Epithelial cell of proximal tubule (primary cell): ENCODE results near the gene CCNT2. TPM values are rescaled to one million over a fixed set of nuclear protein-coding genes. Genes with fewer than 3 reads are reported as not detected.
"Not testable (repeated sequence)": the region's sequence is repeated elsewhere in the genome, so short reads cannot be mapped to it uniquely, and the experiment has no call there.

Source experiments
- DNase-seq: peaks from one replicate; pipeline ENCODE4 v3.0.0-alpha.2; 2011; ENCODE audit warnings: low read depth
- H3K4me3 ChIP-seq: 2 replicates; pipeline ENCODE4 v1.5.1; 2011; ENCODE audit warnings: low read depth, mild to moderate bottlenecking, low read length
- total RNA-seq: library from RNA; depleted of rRNA; stranded (reverse); fragments of >200 nt; gene quantifications from 2 replicates; pipeline ENCODE4 v1.2.3, GENCODE V29; 2015
- TF ChIP-seq, protein P1 (sequence below): conservative IDR thresholded peaks from 2 replicates; pipeline ENCODE4 v1.5.1; 2012; ENCODE audit warnings: low read depth, mild to moderate bottlenecking, low read length

The CCNT2 gene
- total RNA-seq, 1 donor from 2014 or later = 18.5 TPM

DNA sequence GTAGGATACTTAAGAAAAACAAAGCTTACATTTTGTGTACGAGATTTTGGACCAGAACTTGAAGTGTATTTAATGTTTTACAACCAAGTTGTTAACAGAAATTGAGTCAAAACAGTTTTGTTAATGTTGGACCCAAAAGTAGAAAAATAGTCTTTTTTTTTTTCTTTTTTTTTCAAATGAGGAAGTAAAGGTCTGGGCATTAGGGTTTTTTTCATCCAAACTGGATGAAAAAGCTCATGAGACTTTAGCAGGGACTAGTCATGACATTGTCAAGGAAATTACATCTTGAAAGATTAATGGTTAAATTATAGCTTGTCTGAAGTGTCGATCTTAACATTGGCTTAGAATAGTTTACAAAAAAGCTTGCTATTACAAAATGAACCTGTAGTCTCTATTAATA is 32.3 kb downstream of the CCNT2 start:
- no peak for DNase-seq
- H3K4me3 ChIP-seq = no peak overlapping the region
- TF ChIP-seq, protein P1, sequence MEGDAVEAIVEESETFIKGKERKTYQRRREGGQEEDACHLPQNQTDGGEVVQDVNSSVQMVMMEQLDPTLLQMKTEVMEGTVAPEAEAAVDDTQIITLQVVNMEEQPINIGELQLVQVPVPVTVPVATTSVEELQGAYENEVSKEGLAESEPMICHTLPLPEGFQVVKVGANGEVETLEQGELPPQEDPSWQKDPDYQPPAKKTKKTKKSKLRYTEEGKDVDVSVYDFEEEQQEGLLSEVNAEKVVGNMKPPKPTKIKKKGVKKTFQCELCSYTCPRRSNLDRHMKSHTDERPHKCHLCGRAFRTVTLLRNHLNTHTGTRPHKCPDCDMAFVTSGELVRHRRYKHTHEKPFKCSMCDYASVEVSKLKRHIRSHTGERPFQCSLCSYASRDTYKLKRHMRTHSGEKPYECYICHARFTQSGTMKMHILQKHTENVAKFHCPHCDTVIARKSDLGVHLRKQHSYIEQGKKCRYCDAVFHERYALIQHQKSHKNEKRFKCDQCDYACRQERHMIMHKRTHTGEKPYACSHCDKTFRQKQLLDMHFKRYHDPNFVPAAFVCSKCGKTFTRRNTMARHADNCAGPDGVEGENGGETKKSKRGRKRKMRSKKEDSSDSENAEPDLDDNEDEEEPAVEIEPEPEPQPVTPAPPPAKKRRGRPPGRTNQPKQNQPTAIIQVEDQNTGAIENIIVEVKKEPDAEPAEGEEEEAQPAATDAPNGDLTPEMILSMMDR = no peak

DNA sequence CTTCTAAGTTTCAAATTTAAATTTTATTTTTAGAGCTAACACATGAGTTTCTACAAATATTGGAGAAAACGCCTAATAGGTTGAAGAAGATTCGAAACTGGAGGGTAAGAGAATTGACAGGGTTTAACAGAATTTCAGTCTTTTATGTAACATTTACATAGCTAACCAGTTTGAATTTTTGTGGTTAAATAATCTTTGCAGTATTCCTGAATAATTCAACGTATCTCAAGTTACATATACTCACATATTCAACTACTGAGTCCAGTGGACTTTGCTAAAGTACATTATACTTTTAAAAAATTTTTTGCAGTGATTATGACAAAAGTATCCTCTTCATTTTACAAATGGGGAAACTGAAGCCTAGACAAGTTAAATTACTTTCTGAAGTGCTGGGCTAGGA is 34.0 kb downstream of the CCNT2 start:
- TF ChIP-seq, protein P1 = no peak
- no peak for DNase-seq
- H3K4me3 ChIP-seq = no peak overlapping the region

DNA sequence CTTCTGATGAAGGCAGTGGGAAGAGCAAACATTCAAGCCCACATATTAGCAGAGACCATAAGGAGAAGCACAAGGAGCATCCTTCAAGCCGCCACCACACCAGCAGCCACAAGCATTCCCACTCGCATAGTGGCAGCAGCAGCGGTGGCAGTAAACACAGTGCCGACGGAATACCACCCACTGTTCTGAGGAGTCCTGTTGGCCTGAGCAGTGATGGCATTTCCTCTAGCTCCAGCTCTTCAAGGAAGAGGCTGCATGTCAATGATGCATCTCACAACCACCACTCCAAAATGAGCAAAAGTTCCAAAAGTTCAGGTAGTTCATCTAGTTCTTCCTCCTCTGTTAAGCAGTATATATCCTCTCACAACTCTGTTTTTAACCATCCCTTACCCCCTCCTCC is 35.4 kb downstream of the CCNT2 start:
- DNase-seq = no peak
- TF ChIP-seq, protein P1 = no peak
- H3K4me3 ChIP-seq = no peak overlapping the region

DNA sequence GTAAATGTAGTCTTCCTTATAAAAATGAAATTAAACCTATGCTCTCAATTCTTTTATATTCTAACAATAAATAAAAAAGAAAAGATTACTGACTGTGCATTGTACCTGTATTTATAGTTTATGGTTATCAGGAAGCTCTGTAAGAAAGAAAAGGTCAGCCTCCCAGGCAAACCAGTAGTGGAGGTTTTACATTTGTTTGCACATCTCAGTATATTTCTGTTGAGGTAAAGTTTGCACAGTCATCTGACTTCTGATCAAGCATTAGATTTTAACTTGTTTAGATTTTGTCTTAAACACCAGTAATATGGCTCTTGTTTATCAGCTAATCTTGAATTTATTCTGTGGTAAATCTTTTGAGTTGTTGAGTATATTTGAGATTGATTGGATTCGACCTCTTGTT is 37.1 kb downstream of the CCNT2 start:
- DNase-seq = no peak
- TF ChIP-seq, protein P1 = no peak
- H3K4me3 ChIP-seq = no peak overlapping the region

DNA sequence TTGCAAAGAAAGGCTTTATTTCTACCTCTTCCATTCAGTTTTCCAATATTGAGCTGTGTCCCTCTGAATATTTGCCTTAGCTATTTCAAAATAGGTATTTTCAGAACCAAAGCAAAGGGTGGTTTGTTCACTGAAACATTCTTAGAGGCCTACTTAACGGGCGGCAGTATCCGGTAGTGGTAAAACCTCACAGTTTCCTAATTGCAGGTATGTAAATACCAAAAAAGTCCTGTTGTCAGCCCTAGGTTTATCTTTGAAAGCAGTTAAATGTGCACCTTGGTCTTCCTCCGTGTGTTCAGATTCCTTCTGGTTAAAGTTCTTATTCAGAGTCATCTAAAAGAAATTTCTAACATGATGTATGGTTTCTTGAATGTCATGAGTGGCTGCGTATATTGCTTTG is 38.9 kb downstream of the CCNT2 start:
- TF ChIP-seq, protein P1 = no peak
- no peak overlapping the region for H3K4me3 ChIP-seq
- no peak for DNase-seq

DNA sequence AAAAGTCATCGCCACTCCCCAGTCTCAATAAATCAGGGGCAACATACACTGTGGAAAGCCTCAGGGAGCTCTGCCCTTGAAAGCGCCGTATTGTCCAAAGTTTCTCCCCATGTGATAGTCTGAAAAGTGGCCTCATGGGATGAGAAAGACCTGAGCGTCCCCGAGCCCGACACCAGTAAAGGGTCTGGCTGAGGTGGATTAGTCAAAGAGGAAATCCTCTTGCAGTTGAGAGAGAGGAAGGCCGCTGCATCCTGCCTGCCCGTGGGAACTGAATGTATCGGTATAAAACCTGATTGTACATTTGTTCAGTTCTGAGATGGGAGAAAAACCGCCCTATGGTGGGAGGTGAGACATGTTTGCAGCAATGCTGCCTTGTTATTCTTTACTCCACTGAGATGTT is 48.5 kb downstream of the CCNT2 start:
- not testable (repeated sequence) for DNase-seq, H3K4me3 ChIP-seq

DNA sequence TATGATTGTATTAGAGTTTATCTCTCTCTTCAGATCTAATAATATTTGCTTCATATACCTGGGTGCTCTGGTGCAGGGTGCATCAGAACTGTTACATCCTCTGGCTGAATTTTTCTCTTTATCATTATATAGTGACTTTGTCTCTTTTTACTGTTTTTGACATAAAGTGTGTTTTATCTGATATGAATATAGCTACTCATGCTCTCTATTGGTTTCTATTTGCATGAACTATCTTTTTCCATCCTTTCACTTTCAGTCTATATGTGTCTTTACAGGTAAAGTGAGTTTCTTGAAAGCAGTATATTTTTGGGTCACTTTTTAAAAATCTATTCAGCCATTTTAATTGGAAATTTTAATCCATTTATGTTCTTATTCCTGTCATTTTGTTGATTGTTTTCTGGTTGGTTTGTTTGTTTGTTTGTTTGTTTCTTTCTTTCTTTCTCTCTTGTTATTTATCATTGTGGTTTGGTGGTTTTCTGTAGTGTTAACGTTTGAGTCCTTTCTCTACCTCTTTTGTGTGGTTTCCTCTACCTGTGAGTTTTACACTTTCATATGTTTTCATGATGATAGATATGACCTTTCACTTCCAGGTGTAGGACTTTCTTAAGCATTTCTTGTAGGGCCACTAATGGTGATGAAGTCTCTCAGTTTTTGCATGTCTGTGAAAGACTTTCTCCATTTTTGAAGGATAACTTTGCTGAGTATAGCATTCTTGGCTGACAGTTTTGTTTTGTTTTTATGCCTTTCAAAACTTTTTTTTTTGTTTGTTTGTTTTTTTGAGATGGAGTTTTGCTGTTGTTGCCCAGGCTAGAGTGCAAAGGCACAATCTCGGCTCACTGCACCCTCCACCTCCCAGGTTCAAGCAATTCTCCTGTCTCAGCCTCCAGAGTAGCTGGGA is 54.9 kb downstream of the CCNT2 start:
- TF ChIP-seq, protein P1 = no peak
- H3K4me3 ChIP-seq = no peak overlapping the region
- no peak for DNase-seq
